Ishikawa (cell line): Measurements from ENCODE around the gene MSH4.

Source experiments
- CEBPB ChIP-seq: IDR thresholded peaks from 2 replicates; pipeline ENCODE4 v1.6.1; 2012
- CREB1 ChIP-seq: IDR thresholded peaks from 2 replicates; pipeline ENCODE4 v1.6.1; 2012; ENCODE audit warnings: low read depth
- EGR1 ChIP-seq: IDR thresholded peaks from 2 replicates; pipeline ENCODE4 v1.6.1; 2012
- EP300 ChIP-seq: IDR thresholded peaks from 2 replicates; pipeline ENCODE4 v1.6.1; 2012; ENCODE audit warnings: borderline replicate concordance
- FOXM1 ChIP-seq: IDR thresholded peaks from 2 replicates; pipeline ENCODE4 v1.6.1; 2012; ENCODE audit warnings: low read depth, borderline replicate concordance
- NFIC ChIP-seq: IDR thresholded peaks from 2 replicates; pipeline ENCODE4 v1.6.1; 2012
- RAD21 ChIP-seq: IDR thresholded peaks from 2 replicates; pipeline ENCODE4 v1.6.1; 2012; ENCODE audit warnings: low read depth
- TAF1 ChIP-seq: IDR thresholded peaks from 2 replicates; pipeline ENCODE4 v1.6.1; 2012; ENCODE audit warnings: low read depth, mild to moderate bottlenecking
- TCF12 ChIP-seq: IDR thresholded peaks from 2 replicates; pipeline ENCODE4 v1.6.1; 2012; ENCODE audit warnings: low read depth
- TEAD4 ChIP-seq: IDR thresholded peaks from 2 replicates; pipeline ENCODE4 v1.6.1; 2012
- YY1 ChIP-seq: IDR thresholded peaks from 2 replicates; pipeline ENCODE4 v1.6.1; 2012; ENCODE audit warnings: low read depth
- ZBTB7A ChIP-seq: IDR thresholded peaks from 2 replicates; pipeline ENCODE4 v1.6.1; 2012; ENCODE audit warnings: low read depth
- TF ChIP-seq, protein P1 (sequence below): IDR thresholded peaks from 2 replicates; pipeline ENCODE4 v1.6.1; 2012
- TF ChIP-seq, protein P2 (sequence below): IDR thresholded peaks from 2 replicates; pipeline ENCODE4 v1.6.1; 2012
- TF ChIP-seq, protein P3 (sequence below): IDR thresholded peaks from 2 replicates; pipeline ENCODE4 v1.6.1; 2012; ENCODE audit warnings: low read depth, mild to moderate bottlenecking

MSH4 gene

DNA sequence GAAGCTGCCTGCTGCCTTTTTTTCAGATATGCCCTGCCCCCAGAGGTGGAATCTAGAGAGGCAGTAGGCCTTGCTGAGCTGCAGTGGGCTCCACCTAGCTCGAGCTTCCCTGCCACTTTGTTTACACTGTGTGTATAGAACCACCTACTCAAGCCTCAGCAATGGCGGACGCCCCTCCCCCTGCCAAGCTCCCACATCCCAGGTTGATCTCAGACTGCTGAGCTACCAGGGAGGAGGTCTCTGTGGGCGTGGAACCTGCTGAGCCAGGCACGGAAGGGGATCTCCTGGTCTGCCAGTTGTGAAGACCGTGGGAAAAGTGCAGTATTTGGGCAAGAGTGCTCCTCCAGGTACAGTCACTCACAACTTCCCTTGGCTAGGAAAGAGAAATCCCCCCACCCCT lies 65.1 kb downstream of the MSH4 start:
- TF ChIP-seq FOXM1 (no peak), TCF12 (no peak)
- TF ChIP-seq, protein P1, sequence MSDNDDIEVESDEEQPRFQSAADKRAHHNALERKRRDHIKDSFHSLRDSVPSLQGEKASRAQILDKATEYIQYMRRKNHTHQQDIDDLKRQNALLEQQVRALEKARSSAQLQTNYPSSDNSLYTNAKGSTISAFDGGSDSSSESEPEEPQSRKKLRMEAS: no peak

DNA sequence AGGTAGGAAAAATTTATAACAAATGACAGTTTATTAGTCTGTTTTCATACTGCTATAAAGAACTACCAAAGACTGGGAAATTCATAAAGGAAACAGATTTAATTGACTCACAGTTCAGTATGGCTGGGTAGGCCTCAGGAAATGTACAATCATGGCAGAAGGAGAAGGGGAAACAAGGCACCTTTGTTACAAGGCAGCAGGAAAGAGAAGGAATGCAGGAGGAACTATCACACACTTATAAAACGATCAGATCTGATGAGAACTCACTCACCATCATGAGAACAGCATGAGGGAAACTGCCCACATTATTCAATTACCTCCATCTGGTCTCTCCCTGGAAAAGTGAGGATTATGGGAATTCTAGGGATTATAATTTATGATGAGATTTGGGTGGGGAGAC lies 74.3 kb downstream of the MSH4 start:
- no peak for TF ChIP-seq TCF12
- no peak for TF ChIP-seq EP300
- TF ChIP-seq NFIC: no peak
- TF ChIP-seq, protein P1: no peak
- TF ChIP-seq, protein P2, sequence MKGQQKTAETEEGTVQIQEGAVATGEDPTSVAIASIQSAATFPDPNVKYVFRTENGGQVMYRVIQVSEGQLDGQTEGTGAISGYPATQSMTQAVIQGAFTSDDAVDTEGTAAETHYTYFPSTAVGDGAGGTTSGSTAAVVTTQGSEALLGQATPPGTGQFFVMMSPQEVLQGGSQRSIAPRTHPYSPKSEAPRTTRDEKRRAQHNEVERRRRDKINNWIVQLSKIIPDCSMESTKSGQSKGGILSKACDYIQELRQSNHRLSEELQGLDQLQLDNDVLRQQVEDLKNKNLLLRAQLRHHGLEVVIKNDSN: no peak
- TF ChIP-seq, protein P3, sequence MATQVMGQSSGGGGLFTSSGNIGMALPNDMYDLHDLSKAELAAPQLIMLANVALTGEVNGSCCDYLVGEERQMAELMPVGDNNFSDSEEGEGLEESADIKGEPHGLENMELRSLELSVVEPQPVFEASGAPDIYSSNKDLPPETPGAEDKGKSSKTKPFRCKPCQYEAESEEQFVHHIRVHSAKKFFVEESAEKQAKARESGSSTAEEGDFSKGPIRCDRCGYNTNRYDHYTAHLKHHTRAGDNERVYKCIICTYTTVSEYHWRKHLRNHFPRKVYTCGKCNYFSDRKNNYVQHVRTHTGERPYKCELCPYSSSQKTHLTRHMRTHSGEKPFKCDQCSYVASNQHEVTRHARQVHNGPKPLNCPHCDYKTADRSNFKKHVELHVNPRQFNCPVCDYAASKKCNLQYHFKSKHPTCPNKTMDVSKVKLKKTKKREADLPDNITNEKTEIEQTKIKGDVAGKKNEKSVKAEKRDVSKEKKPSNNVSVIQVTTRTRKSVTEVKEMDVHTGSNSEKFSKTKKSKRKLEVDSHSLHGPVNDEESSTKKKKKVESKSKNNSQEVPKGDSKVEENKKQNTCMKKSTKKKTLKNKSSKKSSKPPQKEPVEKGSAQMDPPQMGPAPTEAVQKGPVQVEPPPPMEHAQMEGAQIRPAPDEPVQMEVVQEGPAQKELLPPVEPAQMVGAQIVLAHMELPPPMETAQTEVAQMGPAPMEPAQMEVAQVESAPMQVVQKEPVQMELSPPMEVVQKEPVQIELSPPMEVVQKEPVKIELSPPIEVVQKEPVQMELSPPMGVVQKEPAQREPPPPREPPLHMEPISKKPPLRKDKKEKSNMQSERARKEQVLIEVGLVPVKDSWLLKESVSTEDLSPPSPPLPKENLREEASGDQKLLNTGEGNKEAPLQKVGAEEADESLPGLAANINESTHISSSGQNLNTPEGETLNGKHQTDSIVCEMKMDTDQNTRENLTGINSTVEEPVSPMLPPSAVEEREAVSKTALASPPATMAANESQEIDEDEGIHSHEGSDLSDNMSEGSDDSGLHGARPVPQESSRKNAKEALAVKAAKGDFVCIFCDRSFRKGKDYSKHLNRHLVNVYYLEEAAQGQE: no peak
- no peak for TF ChIP-seq RAD21
- no peak for TF ChIP-seq EGR1
- no peak for TF ChIP-seq CREB1
- no peak for TF ChIP-seq CEBPB
- TF ChIP-seq YY1: no peak
- TF ChIP-seq TAF1: no peak

DNA sequence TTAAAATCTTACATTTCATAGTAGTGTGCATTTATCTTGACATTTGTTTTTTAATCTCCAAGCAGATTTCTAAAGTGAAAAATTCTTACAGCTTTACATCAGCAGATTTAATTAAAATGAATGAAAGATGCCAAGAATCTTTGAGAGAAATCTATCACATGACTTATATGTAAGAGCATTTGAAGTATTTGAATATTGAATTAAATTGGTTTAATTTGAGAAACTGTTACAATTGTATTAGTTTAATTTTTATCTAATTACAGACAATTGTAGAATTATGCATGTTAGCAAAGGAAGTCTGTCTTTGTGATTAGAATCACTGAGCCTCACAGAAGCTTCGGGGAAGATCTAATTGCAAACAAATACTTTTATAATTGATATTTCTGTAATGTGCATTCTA lies 83.3 kb downstream of the MSH4 start:
- TF ChIP-seq EGR1 (no peak), RAD21 (no peak), ZBTB7A (no peak), TCF12 (no peak), CEBPB (no peak), CREB1 (no peak), TAF1 (no peak), YY1 (no peak), NFIC (no peak), EP300 (no peak), FOXM1 (no peak)
- TF ChIP-seq, protein P2: no peak
- TF ChIP-seq, protein P3: no peak
- TF ChIP-seq, protein P1: no peak

DNA sequence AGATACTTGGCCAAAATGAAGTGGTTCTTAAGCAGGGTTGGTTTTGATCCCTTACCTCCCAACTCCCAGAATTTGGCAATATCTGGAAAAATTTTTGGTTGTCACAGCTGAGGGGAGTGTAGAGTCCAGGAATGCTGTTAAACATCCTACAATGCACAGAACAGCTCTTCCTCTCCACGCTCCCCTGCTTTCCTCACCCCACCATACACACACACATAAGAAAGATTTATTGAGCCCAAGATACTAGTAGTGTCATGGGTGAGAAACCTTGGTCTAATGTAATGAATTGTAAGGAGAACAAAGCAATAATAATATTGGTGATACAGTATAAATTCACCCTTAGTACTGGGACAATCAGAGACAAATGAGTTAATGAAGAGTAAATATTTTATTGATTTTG lies 87.8 kb downstream of the MSH4 start:
- TF ChIP-seq EP300 (no peak), CREB1 (no peak), TEAD4 (no peak), ZBTB7A (no peak), FOXM1 (no peak), NFIC (no peak), CEBPB (no peak), RAD21 (no peak), TCF12 (no peak), EGR1 (no peak), TAF1 (no peak), YY1 (no peak)
- TF ChIP-seq, protein P3: no peak
- TF ChIP-seq, protein P2: no peak
- TF ChIP-seq, protein P1: no peak
